ENCODE data around the gene PJA2. TPM values are rescaled to one million over a fixed set of nuclear protein-coding genes. Genes with fewer than 3 reads are reported as not detected.

Gene PJA2
- total and polyA plus RNA-seq, 2 of the 8 experiments (the other 6 are each of a cell fraction or from before 2014, with no cell fraction given) = 15.3 to 47.7 TPM

- no peak overlapping the region for H3K27ac ChIP-seq (ENCODE audit: low read depth, low read length)
- H4K8ac ChIP-seq (ENCODE audit: extremely low read depth, insufficient read depth, low read length) = no peak overlapping the region
- no peak overlapping the region for H2AFZ ChIP-seq (ENCODE audit: low read length)
- H3K27me3 ChIP-seq (replicated peaks in 1 of 4; ENCODE audit: control insufficient read depth in 3 of 4, extremely low read depth in 1 of 4, insufficient read depth in 3 of 4, low read length in 3 of 4) = no peaks in the 10 kb centered on the region
- TF ChIP-seq RAD21 (IDR thresholded peaks at IDR 0.05 in 1 of 2, conservative IDR thresholded peaks at IDR 0.05 in 1 of 2; ENCODE audit: low read depth in 2 of 2, low read length in 2 of 2) (peak; percentile 27 to 50; a peak in 3 of 4 replicates), CHD1 (IDR thresholded peaks at IDR 0.05; ENCODE audit: low read depth, low read length) (no peak), KDM5A (IDR thresholded peaks at IDR 0.05; ENCODE audit: low read length) (no peak), CTCF (IDR thresholded peaks at IDR 0.05; ENCODE audit: control extremely low read depth in 1 of 3, insufficient read depth in 1 of 3, low read depth in 1 of 3, low read length in 3 of 3) (peak in 1 of 3 experiments; percentile 6; a peak in 1 of 4 replicates), HDAC6 (IDR thresholded peaks at IDR 0.05; ENCODE audit: low read depth, low read length) (no peak), SP1 (IDR thresholded peaks at IDR 0.05; ENCODE audit: low read depth, low read length) (no peak)
- H4K5ac ChIP-seq (ENCODE audit: insufficient read length, low read depth, low read length) = no peak overlapping the region
- POLR2A ChIA-PET (ENCODE audit: partially characterized antibody) = no interaction called here
- H3K79me1 ChIP-seq (ENCODE audit: low read depth, low read length) = no peaks in the 10 kb centered on the region
- H2BK15ac ChIP-seq (ENCODE audit: low read length) = no peak overlapping the region
- no peak overlapping the region for H3K4ac ChIP-seq (replicated peaks; ENCODE audit: insufficient read length, low read depth, low read length)
- no peak overlapping the region for H3K4me3 ChIP-seq (ENCODE audit: extremely low read depth in 1 of 4, insufficient read depth in 2 of 4, low read depth in 3 of 4, low read length in 4 of 4)
- CTCF ChIA-PET (ENCODE audit: partially characterized antibody) = interaction anchor here (0.6 to 1.3 kb wide), 3 partner anchors 10 to 781 kb away, joined by 3 read pairs; no protein-coding TSS in a partner anchor
- FAIRE-seq = no peak
- H3K56ac ChIP-seq (replicated peaks; ENCODE audit: insufficient read length, low read depth, low read length) = no peak overlapping the region
- H3K18ac ChIP-seq (ENCODE audit: extremely low read depth, low read length) = no peak overlapping the region
- no peak overlapping the region for H2BK20ac ChIP-seq (ENCODE audit: low read length)
- no peak overlapping the region for H2AK5ac ChIP-seq (ENCODE audit: low read depth, low read length)
- H3K9ac ChIP-seq (replicated peaks in 1 of 4; ENCODE audit: extremely low read depth in 1 of 4, low read depth in 3 of 4, low read length in 3 of 4) = no peak overlapping the region
- no peak for DNase-seq (ENCODE audit: low read depth in 1 of 2, low spot score in 2 of 2)
- no peaks in the 10 kb centered on the region for H4K20me1 ChIP-seq (replicated peaks in 1 of 2; ENCODE audit: control insufficient read depth in 1 of 2, insufficient read depth in 2 of 2, low read length in 2 of 2)
- H3K23me2 ChIP-seq (ENCODE audit: low read depth, low read length) = no peaks in the 10 kb centered on the region
- H3K4me2 ChIP-seq (ENCODE audit: insufficient read depth in 1 of 2, low read depth in 2 of 2, low read length in 2 of 2) = no peak overlapping the region
- no peak overlapping the region for H4K91ac ChIP-seq (replicated peaks; ENCODE audit: insufficient read length, low read length)
- H2BK120ac ChIP-seq (replicated peaks; ENCODE audit: low read depth, low read length) = no peak overlapping the region
- H3K4me1 ChIP-seq (replicated peaks in 1 of 4; ENCODE audit: control insufficient read depth in 3 of 4, insufficient read depth in 4 of 4, low read length in 3 of 4) = no peaks in the 10 kb centered on the region; a peak in 1 of 7 replicates
- H3K14ac ChIP-seq (ENCODE audit: insufficient read length) = no peak overlapping the region
- H3K79me2 ChIP-seq (ENCODE audit: control insufficient read depth in 1 of 2, insufficient read depth in 2 of 2, low read length in 2 of 2) = no peaks in the 10 kb centered on the region
- no peak overlapping the region for H2BK12ac ChIP-seq (ENCODE audit: low read depth, low read length)
- no peak overlapping the region for H2BK5ac ChIP-seq (ENCODE audit: low read depth, low read length)
- H3K36me3 ChIP-seq (ENCODE audit: control insufficient read depth in 2 of 4, insufficient read depth in 4 of 4, low read length in 3 of 4) = no peaks in the 10 kb centered on the region
- no peak overlapping the region for H3K23ac ChIP-seq (ENCODE audit: insufficient read length)
- no peaks in the 10 kb centered on the region for H3K9me3 ChIP-seq (ENCODE audit: insufficient read depth in 2 of 2, low read depth in 1 of 2, low read length in 1 of 2)
Measured at GRCh38 chr5:109304309-109304708, 105.5 kb downstream of the PJA2 start.

All from H1 (cell line).